B cell (primary cell): Measurements from ENCODE around the gene NMB.

Source experiments
- EZH2 ChIP-seq: IDR thresholded peaks from 2 replicates; pipeline ENCODE4 v1.6.1; 2012; ENCODE audit warnings: borderline replicate concordance, low read depth, mild to moderate bottlenecking, moderate library complexity, low read length; ENCODE audit not compliant: insufficient read depth, poor library complexity, severe bottlenecking
- TF ChIP-seq, protein P1 (sequence below): fragments of 200-600 bp; IDR thresholded peaks from one replicate; pipeline ENCODE4 v1.8.0; 2022; ENCODE audit warnings: antibody characterized with exemption, mild to moderate bottlenecking

DNA sequence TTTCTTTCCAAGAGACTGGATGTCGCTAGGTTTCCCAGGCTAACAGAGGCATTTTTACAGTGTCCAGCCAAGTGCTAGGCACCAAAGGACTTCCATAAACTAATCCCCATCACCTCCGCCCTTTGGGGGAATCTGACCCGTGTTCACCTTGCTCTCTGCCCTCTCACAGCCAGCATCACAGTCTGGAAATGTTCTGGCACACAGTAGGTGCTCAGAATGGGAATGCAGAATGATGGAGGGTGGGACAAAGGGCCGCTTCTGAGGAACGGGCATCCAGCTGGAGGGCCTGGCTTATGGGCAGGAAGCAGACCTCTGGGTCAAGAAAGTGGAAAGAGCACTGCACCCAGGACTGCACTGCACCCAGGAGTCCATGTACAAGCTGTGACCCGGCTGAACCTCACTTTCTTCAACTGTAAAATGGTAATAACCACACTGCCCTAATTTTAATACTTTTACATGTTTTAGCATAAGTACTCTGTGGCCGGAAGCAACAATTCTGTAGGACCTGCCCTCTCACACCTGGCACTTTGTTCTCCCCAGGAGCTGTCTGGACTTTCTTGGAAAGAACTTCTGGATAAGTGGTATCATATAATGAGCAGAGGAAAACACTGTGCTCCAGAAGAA is 901 bp upstream of the NMB start:
- TF ChIP-seq, protein P1, sequence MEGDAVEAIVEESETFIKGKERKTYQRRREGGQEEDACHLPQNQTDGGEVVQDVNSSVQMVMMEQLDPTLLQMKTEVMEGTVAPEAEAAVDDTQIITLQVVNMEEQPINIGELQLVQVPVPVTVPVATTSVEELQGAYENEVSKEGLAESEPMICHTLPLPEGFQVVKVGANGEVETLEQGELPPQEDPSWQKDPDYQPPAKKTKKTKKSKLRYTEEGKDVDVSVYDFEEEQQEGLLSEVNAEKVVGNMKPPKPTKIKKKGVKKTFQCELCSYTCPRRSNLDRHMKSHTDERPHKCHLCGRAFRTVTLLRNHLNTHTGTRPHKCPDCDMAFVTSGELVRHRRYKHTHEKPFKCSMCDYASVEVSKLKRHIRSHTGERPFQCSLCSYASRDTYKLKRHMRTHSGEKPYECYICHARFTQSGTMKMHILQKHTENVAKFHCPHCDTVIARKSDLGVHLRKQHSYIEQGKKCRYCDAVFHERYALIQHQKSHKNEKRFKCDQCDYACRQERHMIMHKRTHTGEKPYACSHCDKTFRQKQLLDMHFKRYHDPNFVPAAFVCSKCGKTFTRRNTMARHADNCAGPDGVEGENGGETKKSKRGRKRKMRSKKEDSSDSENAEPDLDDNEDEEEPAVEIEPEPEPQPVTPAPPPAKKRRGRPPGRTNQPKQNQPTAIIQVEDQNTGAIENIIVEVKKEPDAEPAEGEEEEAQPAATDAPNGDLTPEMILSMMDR = no peak
- TF ChIP-seq EZH2 = no peak
